SK-N-SH (cell line): ENCODE results near the gene NCF4. TPM values are rescaled to one million over a fixed set of nuclear protein-coding genes. Genes with fewer than 3 reads are reported as not detected.

Source experiments
- CTCF ChIA-PET: fragments of 300-600, 350-600 bp; formaldehyde crosslinking; extraction: SDS; loops from one replicate; lab custom pipeline; 2021; lab: Yijun Ruan, JAX
- POLR2A ChIA-PET: fragments of 350-600 bp; sonication (Branson Sonifier 250); formaldehyde crosslinking; extraction: SDS; loops from one replicate; lab custom pipeline; 2020; ENCODE audit warnings: antibody characterized with exemption, inconsistent platforms; lab: Yijun Ruan, JAX
- DNase-seq: peaks from one replicate; pipeline ENCODE4 v3.0.0; 2012
- H2AFZ ChIP-seq: fragments of 200-600 bp; sonication (generic); 2 replicates; pipeline ENCODE4 v1.8.1; 2016; ENCODE audit warnings: antibody characterized with exemption, mild to moderate bottlenecking, low read depth
- H3F3A ChIP-seq: fragments of 200-600 bp; sonication (generic); replicated peaks from 2 replicates; pipeline ENCODE3; 2016; ENCODE audit warnings: antibody characterized with exemption, mild to moderate bottlenecking; ENCODE audit not compliant: insufficient read depth
- H3K27ac ChIP-seq, 2 experiments: fragments of 200-500 bp in 1 of 2; fragments of 200-600 bp in 1 of 2; sonication (Bioruptor generic) in 1 of 2; sonication (generic), shearing (Covaris generic) in 1 of 2; 2 replicates each; pipeline versions ENCODE4 v1.5.1 to v1.6.1; 2014 to 2016; ENCODE audit warnings: low read depth in 2 of 2, inconsistent platforms in 1 of 2, low read length in 1 of 2, mild to moderate bottlenecking in 1 of 2, mixed read lengths in 1 of 2
- H3K27me3 ChIP-seq: fragments of 200-600 bp; sonication (generic), shearing (Covaris generic); 2 replicates; pipeline ENCODE4 v1.6.1; 2016; ENCODE audit warnings: mixed run types; ENCODE audit not compliant: insufficient read depth
- H3K36me3 ChIP-seq, 2 experiments: fragments of 200-500 bp in 1 of 2; fragments of 200-600 bp in 1 of 2; sonication (Bioruptor generic) in 1 of 2; sonication (generic) in 1 of 2; replicated peaks in 1 of 2; 2 replicates each; pipeline versions ENCODE3 to v1.5.1; 2014 to 2016; ENCODE audit warnings: low read length in 1 of 2, mild to moderate bottlenecking in 1 of 2; ENCODE audit not compliant: insufficient read depth in 2 of 2, control insufficient read depth in 1 of 2
- H3K4me1 ChIP-seq, 2 experiments: fragments of 200-500 bp in 1 of 2; fragments of 200-600 bp in 1 of 2; sonication (Bioruptor generic) in 1 of 2; sonication (generic), shearing (Covaris generic) in 1 of 2; 2 replicates each; pipeline versions ENCODE4 v1.5.1 to v1.6.1; 2014 to 2016; ENCODE audit warnings: low read depth in 1 of 2, low read length in 1 of 2, mixed run types in 1 of 2; ENCODE audit not compliant: insufficient read depth in 2 of 2, control insufficient read depth in 1 of 2
- H3K4me2 ChIP-seq: fragments of 200-600 bp; sonication (generic), shearing (Covaris generic); 2 replicates; pipeline ENCODE4 v1.6.1; 2017; ENCODE audit warnings: mixed run types
- H3K4me3 ChIP-seq, 2 experiments: fragments of 200-500 bp in 1 of 2; fragments of 200-600 bp in 1 of 2; sonication (Bioruptor generic) in 1 of 2; sonication (generic), shearing (Covaris generic) in 1 of 2; 2 replicates each; pipeline versions ENCODE4 v1.5.1 to v1.8.1; 2014 to 2016; ENCODE audit warnings: low read depth in 2 of 2, inconsistent platforms in 1 of 2, low read length in 1 of 2, mild to moderate bottlenecking in 1 of 2, mixed read lengths in 1 of 2, moderate library complexity in 1 of 2
- H3K79me2 ChIP-seq: fragments of 200-600 bp; sonication (generic); 2 replicates; pipeline ENCODE4 v1.8.1; 2017; ENCODE audit warnings: mild to moderate bottlenecking; ENCODE audit not compliant: insufficient read depth
- H3K9ac ChIP-seq: fragments of 200-600 bp; sonication (generic); 2 replicates; pipeline ENCODE4 v1.6.1; 2017; ENCODE audit warnings: mixed run types
- H3K9me2 ChIP-seq: fragments of 200-600 bp; sonication (generic); 2 replicates; pipeline ENCODE4 v1.6.1; 2017; ENCODE audit warnings: mixed run types
- H3K9me3 ChIP-seq: fragments of 200-600 bp; sonication (generic); 2 replicates; pipeline ENCODE4 v1.6.1; 2017; ENCODE audit warnings: mixed run types, mild to moderate bottlenecking, moderate library complexity
- H4K20me1 ChIP-seq: fragments of 200-600 bp; sonication (generic); 2 replicates; pipeline ENCODE4 v1.6.1; 2017; ENCODE audit warnings: mild to moderate bottlenecking, mixed run types; ENCODE audit not compliant: insufficient read depth
- EP300 ChIP-seq, 2 experiments: IDR thresholded peaks; 2 replicates each; pipeline versions ENCODE4 v1.4.0 to v1.6.1; 2012; ENCODE audit warnings: borderline replicate concordance in 1 of 2, low read depth in 1 of 2, low read length in 1 of 2
- EZH2phosphoT487 ChIP-seq: fragments of 200-600 bp; sonication (generic); IDR thresholded peaks from 2 replicates; pipeline ENCODE4 v1.6.1; 2017; ENCODE audit warnings: low read depth, mixed run types, mild to moderate bottlenecking, antibody characterized with exemption, moderate library complexity, borderline replicate concordance
- FOSL2 ChIP-seq: IDR thresholded peaks from 2 replicates; pipeline ENCODE4 v1.4.0; 2012; ENCODE audit warnings: low read depth, mild to moderate bottlenecking, moderate library complexity, borderline replicate concordance
- FOXM1 ChIP-seq: IDR thresholded peaks from 2 replicates; pipeline ENCODE4 v1.4.0; 2012; ENCODE audit warnings: low read depth, mild to moderate bottlenecking
- GABPA ChIP-seq: IDR thresholded peaks from 2 replicates; pipeline ENCODE4 v1.4.0; 2012; ENCODE audit warnings: low read depth, mild to moderate bottlenecking
- JUND ChIP-seq: IDR thresholded peaks from 2 replicates; pipeline ENCODE4 v1.4.0; 2012
- MXI1 ChIP-seq: IDR thresholded peaks from 2 replicates; pipeline ENCODE4 v1.6.1; 2012; ENCODE audit warnings: mild to moderate bottlenecking, low read depth, low read length, improper control_type of control experiment
- NFIC ChIP-seq: IDR thresholded peaks from 2 replicates; pipeline ENCODE4 v1.4.0; 2012; ENCODE audit warnings: borderline replicate concordance
- NRF1 ChIP-seq: IDR thresholded peaks from 2 replicates; pipeline ENCODE4 v1.6.1; 2012; ENCODE audit warnings: low read depth, mild to moderate bottlenecking, low read length
- RFX5 ChIP-seq: IDR thresholded peaks from 2 replicates; pipeline ENCODE4 v1.6.1; 2012; ENCODE audit warnings: mild to moderate bottlenecking, improper control_type of control experiment, low read length
- SIN3A ChIP-seq: IDR thresholded peaks from 2 replicates; pipeline ENCODE4 v1.6.1; 2012; ENCODE audit warnings: low read depth, mild to moderate bottlenecking, low read length, moderate library complexity, borderline replicate concordance
- SMC3 ChIP-seq: IDR thresholded peaks from 2 replicates; pipeline ENCODE4 v1.6.1; 2012; ENCODE audit warnings: low read depth, low read length, improper control_type of control experiment
- TCF12 ChIP-seq: IDR thresholded peaks from 2 replicates; pipeline ENCODE4 v1.4.0; 2012
- TEAD4 ChIP-seq: IDR thresholded peaks from 2 replicates; pipeline ENCODE4 v1.4.0; 2012; ENCODE audit warnings: mild to moderate bottlenecking, borderline replicate concordance; ENCODE audit not compliant: insufficient read depth
- YY1 ChIP-seq: IDR thresholded peaks from 2 replicates; pipeline ENCODE4 v1.4.0; 2012; ENCODE audit warnings: low read depth, mild to moderate bottlenecking
- WGBS: methylation state at CpG from one replicate; pipeline ENCODE4 v1.1.6; 2017; ENCODE audit warnings: low lambda C conversion rate; 5-methylcytosine and 5-hydroxymethylcytosine counted together
- polyA plus RNA-seq, 3 experiments: library from polyadenylated mRNA; depleted of rRNA; stranded (reverse); fragments of >200 nt; gene quantifications; 2 replicates each; pipeline ENCODE4 v1.2.3, GENCODE V29; 2012
- TF ChIP-seq, protein P1 (sequence below): IDR thresholded peaks from 2 replicates; pipeline ENCODE4 v1.4.0; 2012; ENCODE audit warnings: low read depth, borderline replicate concordance
- TF ChIP-seq, protein P2 (sequence below): fragments of 150-350 bp; IDR thresholded peaks from 2 replicates; pipeline ENCODE4 v1.6.1; 2016; ENCODE audit warnings: mild to moderate bottlenecking, low read depth, low read length
- TF ChIP-seq, protein P3 (sequence below): IDR thresholded peaks from 2 replicates; pipeline ENCODE4 v1.4.0; 2012; ENCODE audit warnings: low read depth
- TF ChIP-seq, protein P4 (sequence below): IDR thresholded peaks from 2 replicates; pipeline ENCODE4 v1.4.0; 2012; ENCODE audit warnings: low read depth, borderline replicate concordance

Gene NCF4
- polyA plus RNA-seq, 1 of the 3 experiments (the other 2 are of a cell fraction) = not detected

DNA sequence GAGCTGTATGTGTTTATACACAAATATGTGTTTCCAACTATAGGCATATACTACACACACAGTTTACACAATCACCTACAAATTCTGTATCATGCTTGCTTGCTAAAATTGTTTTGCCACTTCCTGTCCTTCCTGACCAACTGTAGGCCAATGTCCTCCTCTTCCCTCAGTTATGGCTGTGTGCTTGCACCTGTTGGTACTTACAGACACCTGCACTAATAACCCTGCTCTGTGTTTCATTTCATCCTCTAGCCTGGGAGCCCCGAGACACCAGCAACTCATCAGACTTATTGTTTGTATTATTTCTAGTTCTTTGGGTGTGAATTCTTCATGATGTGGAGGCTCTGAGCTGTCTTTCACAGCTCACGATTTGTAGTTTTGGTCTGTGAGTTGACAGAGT lies 1.8 kb upstream of the NCF4 start:
- Histone ChIP-seq H3K9me2 (no peaks in the 10 kb centered on the region), H3K79me2 (no peaks in the 10 kb centered on the region), H2AFZ (no peak overlapping the region), H3K27ac (no peak overlapping the region), H3K4me1 (peaks cover 0 to 9% of the 10 kb centered on the region in 2 experiments; a peak in 1 of 4 replicates), H3K36me3 (no peaks in the 10 kb centered on the region), H3K4me2 (no peak overlapping the region), H3F3A (no peaks in the 10 kb centered on the region), H4K20me1 (no peaks in the 10 kb centered on the region), H3K4me3 (no peak overlapping the region), H3K27me3 (peaks cover 11% of the 10 kb centered on the region), H3K9me3 (no peaks in the 10 kb centered on the region), H3K9ac (no peak overlapping the region)
- POLR2A ChIA-PET = no interaction called here
- TF ChIP-seq FOSL2 (no peak), EP300 (IDR thresholded peaks at IDR 0.05; ENCODE audit: borderline replicate concordance in 1 of 2, low read depth in 1 of 2, low read length in 1 of 2) (no peak)
- DNase-seq = no peak
- WGBS = 38% methylated on average over 2 of the region's 2 CpGs
- CTCF ChIA-PET = interaction anchor here (0.6 to 6.0 kb wide), 9 partner anchors 10 to 313 kb away, joined by 3 to 159 read pairs (median 5); partner anchors contain the start of gene PVALB

DNA sequence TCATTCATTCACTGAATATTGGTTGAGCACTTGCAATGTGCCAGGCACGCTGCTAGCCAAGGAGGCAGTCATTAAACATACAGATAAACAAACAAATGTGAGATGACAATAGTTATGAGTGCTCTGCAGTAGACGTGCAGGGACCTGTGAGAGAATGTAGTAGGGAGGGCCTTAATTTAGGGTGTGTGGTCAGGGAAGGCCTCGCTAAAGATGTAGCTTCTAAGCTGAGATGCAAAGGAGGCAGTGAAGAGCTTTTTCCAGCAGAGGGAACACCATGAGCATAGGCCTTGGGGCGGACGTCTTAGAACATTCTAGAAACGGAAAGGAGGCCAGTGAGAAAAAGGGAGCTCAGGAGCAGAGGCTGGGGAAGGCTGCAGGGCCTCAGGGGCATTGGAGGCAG lies 789 bp upstream of the NCF4 start:
- DNase-seq = no peak
- Histone ChIP-seq H3K9ac (no peak overlapping the region), H4K20me1 (no peaks in the 10 kb centered on the region), H3K4me1 (peaks cover 0 to 9% of the 10 kb centered on the region in 2 experiments; a peak in 1 of 4 replicates), H3K36me3 (no peaks in the 10 kb centered on the region), H3K27me3 (peaks cover 11% of the 10 kb centered on the region), H2AFZ (no peak overlapping the region), H3K79me2 (no peaks in the 10 kb centered on the region), H3K9me3 (no peaks in the 10 kb centered on the region), H3K4me3 (no peak overlapping the region), H3F3A (no peaks in the 10 kb centered on the region), H3K9me2 (no peaks in the 10 kb centered on the region), H3K4me2 (no peak overlapping the region), H3K27ac (no peak overlapping the region)
- ChIA-PET CTCF (interaction anchor here (0.7 to 6.0 kb wide), 7 partner anchors 11 to 313 kb away, joined by 3 to 159 read pairs (median 4); no protein-coding TSS in a partner anchor), POLR2A (no interaction called here)
- no peak for TF ChIP-seq FOXM1
- TF ChIP-seq SMC3 = no peak
- TF ChIP-seq TEAD4 = no peak
- TF ChIP-seq JUND = no peak
- no peak for TF ChIP-seq RFX5
- TF ChIP-seq SIN3A = no peak
- TF ChIP-seq, protein P1, sequence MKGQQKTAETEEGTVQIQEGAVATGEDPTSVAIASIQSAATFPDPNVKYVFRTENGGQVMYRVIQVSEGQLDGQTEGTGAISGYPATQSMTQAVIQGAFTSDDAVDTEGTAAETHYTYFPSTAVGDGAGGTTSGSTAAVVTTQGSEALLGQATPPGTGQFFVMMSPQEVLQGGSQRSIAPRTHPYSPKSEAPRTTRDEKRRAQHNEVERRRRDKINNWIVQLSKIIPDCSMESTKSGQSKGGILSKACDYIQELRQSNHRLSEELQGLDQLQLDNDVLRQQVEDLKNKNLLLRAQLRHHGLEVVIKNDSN = no peak
- 51% methylated on average over 6 of the region's 6 CpGs for WGBS

DNA sequence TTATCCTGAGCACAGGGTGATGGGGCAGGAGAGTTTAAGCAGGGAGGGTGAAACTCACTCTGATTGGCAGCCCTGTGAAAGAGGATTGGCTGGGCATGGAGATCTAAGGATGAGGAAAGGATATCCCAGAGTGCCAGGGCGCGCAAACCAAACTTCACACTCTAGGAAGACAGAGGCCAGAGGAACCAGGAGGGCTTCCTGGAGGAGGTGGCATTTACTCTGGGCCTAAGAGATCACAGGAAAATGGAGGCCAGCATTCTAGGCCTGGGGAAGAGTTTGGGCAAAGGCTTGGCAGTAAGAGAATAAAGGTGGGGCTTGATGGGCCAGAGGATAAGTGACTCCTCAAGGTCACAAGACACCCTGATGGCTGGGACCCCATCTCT lies 377 bp upstream of the NCF4 start:
- H3K27ac ChIP-seq = no peak overlapping the region
- H3K9me3 ChIP-seq = no peaks in the 10 kb centered on the region
- DNase-seq = no peak
- TF ChIP-seq SMC3 (no peak), FOSL2 (no peak), NFIC (no peak), NRF1 (no peak), GABPA (no peak), MXI1 (no peak), YY1 (no peak), TEAD4 (no peak), RFX5 (no peak), EZH2phosphoT487 (no peak), TCF12 (no peak)
- TF ChIP-seq, protein P2, sequence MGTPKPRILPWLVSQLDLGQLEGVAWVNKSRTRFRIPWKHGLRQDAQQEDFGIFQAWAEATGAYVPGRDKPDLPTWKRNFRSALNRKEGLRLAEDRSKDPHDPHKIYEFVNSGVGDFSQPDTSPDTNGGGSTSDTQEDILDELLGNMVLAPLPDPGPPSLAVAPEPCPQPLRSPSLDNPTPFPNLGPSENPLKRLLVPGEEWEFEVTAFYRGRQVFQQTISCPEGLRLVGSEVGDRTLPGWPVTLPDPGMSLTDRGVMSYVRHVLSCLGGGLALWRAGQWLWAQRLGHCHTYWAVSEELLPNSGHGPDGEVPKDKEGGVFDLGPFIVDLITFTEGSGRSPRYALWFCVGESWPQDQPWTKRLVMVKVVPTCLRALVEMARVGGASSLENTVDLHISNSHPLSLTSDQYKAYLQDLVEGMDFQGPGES = no peak
- TF ChIP-seq, protein P3, sequence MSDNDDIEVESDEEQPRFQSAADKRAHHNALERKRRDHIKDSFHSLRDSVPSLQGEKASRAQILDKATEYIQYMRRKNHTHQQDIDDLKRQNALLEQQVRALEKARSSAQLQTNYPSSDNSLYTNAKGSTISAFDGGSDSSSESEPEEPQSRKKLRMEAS = no peak
- TF ChIP-seq, protein P4, sequence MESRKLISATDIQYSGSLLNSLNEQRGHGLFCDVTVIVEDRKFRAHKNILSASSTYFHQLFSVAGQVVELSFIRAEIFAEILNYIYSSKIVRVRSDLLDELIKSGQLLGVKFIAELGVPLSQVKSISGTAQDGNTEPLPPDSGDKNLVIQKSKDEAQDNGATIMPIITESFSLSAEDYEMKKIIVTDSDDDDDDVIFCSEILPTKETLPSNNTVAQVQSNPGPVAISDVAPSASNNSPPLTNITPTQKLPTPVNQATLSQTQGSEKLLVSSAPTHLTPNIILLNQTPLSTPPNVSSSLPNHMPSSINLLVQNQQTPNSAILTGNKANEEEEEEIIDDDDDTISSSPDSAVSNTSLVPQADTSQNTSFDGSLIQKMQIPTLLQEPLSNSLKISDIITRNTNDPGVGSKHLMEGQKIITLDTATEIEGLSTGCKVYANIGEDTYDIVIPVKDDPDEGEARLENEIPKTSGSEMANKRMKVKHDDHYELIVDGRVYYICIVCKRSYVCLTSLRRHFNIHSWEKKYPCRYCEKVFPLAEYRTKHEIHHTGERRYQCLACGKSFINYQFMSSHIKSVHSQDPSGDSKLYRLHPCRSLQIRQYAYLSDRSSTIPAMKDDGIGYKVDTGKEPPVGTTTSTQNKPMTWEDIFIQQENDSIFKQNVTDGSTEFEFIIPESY = no peak
- TF ChIP-seq, all 33 proteins: peak for 0
- ChIA-PET POLR2A (no interaction called here), CTCF (interaction anchor here (0.7 to 6.0 kb wide), 5 partner anchors 15 to 314 kb away, joined by 3 to 159 read pairs (median 4); no protein-coding TSS in a partner anchor)
- no peaks in the 10 kb centered on the region for H4K20me1 ChIP-seq
- no peaks in the 10 kb centered on the region for H3K36me3 ChIP-seq
- H3K4me3 ChIP-seq = no peak overlapping the region
- H3K27me3 ChIP-seq = peaks cover 11% of the 10 kb centered on the region
- H3K4me1 ChIP-seq = peaks cover 0 to 9% of the 10 kb centered on the region in 2 experiments; a peak in 1 of 4 replicates
- H3F3A ChIP-seq = no peaks in the 10 kb centered on the region
- 89% methylated on average over 2 of the region's 2 CpGs for WGBS
- no peak overlapping the region for H3K9ac ChIP-seq
- no peak overlapping the region for H2AFZ ChIP-seq
- H3K9me2 ChIP-seq = no peaks in the 10 kb centered on the region
- H3K4me2 ChIP-seq = no peak overlapping the region
- H3K79me2 ChIP-seq = no peaks in the 10 kb centered on the region
